H9 (cell line): ENCODE data around the gene BMP7. TPM values are rescaled to one million over a fixed set of nuclear protein-coding genes. Genes with fewer than 3 reads are reported as not detected.

Source experiments
- DNase-seq: peaks from one replicate; pipeline ENCODE4 v3.0.0-alpha.2; 2017
- H2AFZ ChIP-seq: one replicate; pipeline ENCODE4 v1.6.1; 2013; ENCODE audit warnings: mild to moderate bottlenecking, low read length, control low read depth, moderate library complexity
- H2AK5ac ChIP-seq: 2 replicates; pipeline ENCODE4 v1.6.1; 2013; ENCODE audit warnings: low read length, control low read depth, mixed read lengths; ENCODE audit not compliant: insufficient read length
- H2BK120ac ChIP-seq: one replicate; pipeline ENCODE4 v1.6.1; 2013; ENCODE audit warnings: low read depth, mild to moderate bottlenecking, low read length, control low read depth, inconsistent platforms; ENCODE audit not compliant: poor library complexity, severe bottlenecking
- H2BK12ac ChIP-seq: 2 replicates; pipeline ENCODE4 v1.6.1; 2013; ENCODE audit warnings: low read length, control low read depth, mixed read lengths, low read depth; ENCODE audit not compliant: insufficient read length
- H2BK15ac ChIP-seq: 2 replicates; pipeline ENCODE4 v1.6.1; 2013; ENCODE audit warnings: low read depth, low read length, control low read depth
- H2BK20ac ChIP-seq: one replicate; pipeline ENCODE4 v1.6.1; 2013; ENCODE audit warnings: low read depth, mild to moderate bottlenecking, low read length, control low read depth, inconsistent platforms; ENCODE audit not compliant: poor library complexity, severe bottlenecking
- H2BK5ac ChIP-seq: 2 replicates; pipeline ENCODE4 v1.6.1; 2013; ENCODE audit warnings: low read length, control low read depth, mixed read lengths; ENCODE audit not compliant: insufficient read length
- H3K14ac ChIP-seq: 2 replicates; pipeline ENCODE4 v1.6.1; 2013; ENCODE audit warnings: low read length, control low read depth; ENCODE audit not compliant: insufficient read depth
- H3K18ac ChIP-seq: 2 replicates; pipeline ENCODE4 v1.6.1; 2013; ENCODE audit warnings: low read depth, mild to moderate bottlenecking, mixed read lengths, low read length, control low read depth; ENCODE audit not compliant: insufficient read length
- H3K23ac ChIP-seq: 2 replicates; pipeline ENCODE4 v1.6.1; 2013; ENCODE audit warnings: low read length, control low read depth, mixed read lengths, low read depth; ENCODE audit not compliant: insufficient read length
- H3K23me2 ChIP-seq: 2 replicates; pipeline ENCODE4 v1.6.1; 2013; ENCODE audit warnings: low read depth, mild to moderate bottlenecking, mixed read lengths, low read length, control low read depth; ENCODE audit not compliant: insufficient read length, poor library complexity, severe bottlenecking
- H3K27ac ChIP-seq: 2 replicates; pipeline ENCODE4 v1.5.1; 2013; ENCODE audit warnings: low read length, control low read depth, mixed read lengths, low read depth; ENCODE audit not compliant: insufficient read length
- H3K27me3 ChIP-seq: 2 replicates; pipeline ENCODE4 v1.6.1; 2013; ENCODE audit warnings: low read length, control low read depth, inconsistent platforms; ENCODE audit not compliant: insufficient read depth
- H3K4ac ChIP-seq: 2 replicates; pipeline ENCODE4 v1.6.1; 2013; ENCODE audit warnings: low read depth, mild to moderate bottlenecking, control low read depth, inconsistent platforms, low read length, moderate library complexity
- H3K4me1 ChIP-seq: 2 replicates; pipeline ENCODE4 v1.6.1; 2013; ENCODE audit warnings: low read length, control low read depth, inconsistent platforms; ENCODE audit not compliant: insufficient read depth
- H3K4me2 ChIP-seq: 2 replicates; pipeline ENCODE4 v1.6.1; 2013; ENCODE audit warnings: low read length, control low read depth, mixed read lengths; ENCODE audit not compliant: insufficient read length, insufficient read depth
- H3K56ac ChIP-seq: 2 replicates; pipeline ENCODE4 v1.6.1; 2013; ENCODE audit warnings: low read depth, mild to moderate bottlenecking, mixed read lengths, low read length, control low read depth; ENCODE audit not compliant: insufficient read length
- H3K79me1 ChIP-seq: 2 replicates; pipeline ENCODE4 v1.6.1; 2013; ENCODE audit warnings: low read depth, mild to moderate bottlenecking, moderate library complexity, low read length, control low read depth, inconsistent platforms; ENCODE audit not compliant: insufficient read depth, poor library complexity, severe bottlenecking
- H3K79me2 ChIP-seq: 2 replicates; pipeline ENCODE4 v1.6.1; 2013; ENCODE audit warnings: low read length, control low read depth, inconsistent platforms; ENCODE audit not compliant: insufficient read depth
- H3K9ac ChIP-seq: 2 replicates; pipeline ENCODE4 v1.6.1; 2013; ENCODE audit warnings: low read length, control low read depth, mixed read lengths; ENCODE audit not compliant: insufficient read length; ENCODE audit errors: extremely low read depth
- H3K9me3 ChIP-seq: one replicate; pipeline ENCODE4 v1.6.1; 2013; ENCODE audit warnings: low read depth, low read length, inconsistent platforms; ENCODE audit not compliant: control insufficient read depth
- H3T11ph ChIP-seq: one replicate; pipeline ENCODE4 v1.6.1; 2013; ENCODE audit warnings: mild to moderate bottlenecking, low read length, control low read depth, inconsistent platforms
- H4K20me1 ChIP-seq: one replicate; pipeline ENCODE4 v1.6.1; 2013; ENCODE audit not compliant: control insufficient read depth, insufficient read length, insufficient read depth
- H4K5ac ChIP-seq: 2 replicates; pipeline ENCODE4 v1.6.1; 2013; ENCODE audit warnings: low read depth, mild to moderate bottlenecking, mixed read lengths, low read length, control low read depth; ENCODE audit not compliant: insufficient read length
- H4K8ac ChIP-seq: replicated peaks from 2 replicates; pipeline ENCODE4 v1.6.1; 2013; ENCODE audit warnings: low read length, control low read depth, mixed read lengths, low read depth; ENCODE audit not compliant: insufficient read length
- H4K91ac ChIP-seq: 2 replicates; pipeline ENCODE4 v1.6.1; 2013; ENCODE audit warnings: low read depth, mild to moderate bottlenecking, moderate library complexity, mixed read lengths, low read length, control low read depth; ENCODE audit not compliant: insufficient read length
- H3K27ac Mint-ChIP-seq, 3 experiments: 2 replicates in 2 of 3; 3 replicates in 1 of 3; pipeline ENCODE4 v1.8.0; 2020 to 2021; ENCODE audit warnings: mixed read lengths in 3 of 3, mild to moderate bottlenecking in 1 of 3, moderate library complexity in 1 of 3
- H3K27me3 Mint-ChIP-seq: 2 replicates; pipeline ENCODE4 v1.8.0; 2021; ENCODE audit warnings: low read depth, mild to moderate bottlenecking, moderate library complexity, mixed read lengths
- H3K36me3 Mint-ChIP-seq, 3 experiments: 2 replicates in 2 of 3; 3 replicates in 1 of 3; pipeline ENCODE4 v1.8.0; 2020 to 2021; ENCODE audit warnings: low read depth in 3 of 3, mixed read lengths in 3 of 3; ENCODE audit not compliant: insufficient read depth in 1 of 3
- H3K4me1 Mint-ChIP-seq, 2 experiments: 2 replicates each; pipeline ENCODE4 v1.8.0; 2020; ENCODE audit warnings: mixed read lengths in 2 of 2
- H3K4me3 Mint-ChIP-seq, 2 experiments: 2 replicates in 1 of 2; 3 replicates in 1 of 2; pipeline ENCODE4 v1.8.0; 2020 to 2021; ENCODE audit warnings: mild to moderate bottlenecking in 2 of 2, mixed read lengths in 2 of 2, moderate library complexity in 1 of 2
- H3K9me3 Mint-ChIP-seq, 2 experiments: 2 replicates in 1 of 2; 3 replicates in 1 of 2; pipeline ENCODE4 v1.8.0; 2020; ENCODE audit warnings: mild to moderate bottlenecking in 2 of 2, mixed read lengths in 2 of 2, moderate library complexity in 1 of 2
- CTCF ChIP-seq: fragments of 200-600 bp; sonication (generic); conservative IDR thresholded peaks from 3 replicates; pipeline ENCODE4 v1.8.0; 2021; ENCODE audit warnings: antibody characterized with exemption, mild to moderate bottlenecking
- WGBS: extraction: QIAGEN DNeasy Blood & Tissue Kit; methylation state at CpG from one replicate; pipeline ENCODE4 v1.1.7; 2013; ENCODE audit warnings: missing lambda C conversion rate, low lambda C conversion rate, mixed read lengths; ENCODE audit not compliant: insufficient read length; ENCODE audit errors: extremely low coverage; 5-methylcytosine and 5-hydroxymethylcytosine counted together
- total RNA-seq: library from RNA; stranded (reverse); gene quantifications from 2 replicates; pipeline ENCODE4 v1.2.1, GENCODE V29; 2021

The BMP7 gene
- total RNA-seq, 1 experiment from 2014 or later: 17.7 TPM

DNA sequence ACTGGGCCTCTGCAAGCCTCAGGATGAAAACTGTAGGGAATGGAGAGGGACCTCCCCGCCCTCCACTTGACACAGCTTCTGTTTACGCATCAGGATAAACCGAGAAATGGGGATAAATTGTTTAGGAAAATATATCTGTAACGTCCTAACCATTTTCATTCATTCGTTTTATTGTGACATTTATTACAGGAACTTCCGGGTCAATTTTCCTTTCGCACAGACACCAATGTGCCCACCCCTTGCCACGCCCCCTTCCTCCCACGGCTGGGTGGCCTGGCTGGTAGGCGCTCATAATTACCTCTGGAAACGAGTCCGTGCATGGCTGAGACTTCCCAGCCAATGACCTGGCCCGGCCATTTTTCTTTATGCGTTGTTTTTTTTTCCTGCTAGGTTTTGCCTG, 96.1 kb downstream of the BMP7 start:
- Mint-ChIP-seq H3K27ac (0 out of 7 replicates have a peak overlapping the region, but pooled peaks of 1 of the 3 experiments have one; percentile 33), H3K27me3 (no peaks in the 10 kb centered on the region; the same call in 1 of the 2 replicates), H3K36me3 (peaks cover 5 to 19% (median 19%) of the 10 kb centered on the region in 3 experiments; a peak in 6 of 7 replicates), H3K4me1 (peaks cover 10 to 13% of the 10 kb centered on the region in 2 experiments), H3K9me3 (no peaks in the 10 kb centered on the region; a peak in 1 of 5 replicates), H3K4me3 (no peak overlapping the region)
- no peak overlapping the region for H2AK5ac ChIP-seq
- no CpG with 5 or more reads among the region's 14 CpGs for WGBS
- no peak overlapping the region for H3K56ac ChIP-seq
- no peaks in the 10 kb centered on the region for H3K79me2 ChIP-seq
- no peak overlapping the region for H2BK12ac ChIP-seq
- no peak overlapping the region for H2BK120ac ChIP-seq
- H3K9ac ChIP-seq: no peak overlapping the region
- no peak overlapping the region for H3K27ac ChIP-seq
- H4K20me1 ChIP-seq: no peaks in the 10 kb centered on the region
- H4K91ac ChIP-seq: no peak overlapping the region
- no peaks in the 10 kb centered on the region for H3K27me3 ChIP-seq
- no peak overlapping the region for H3K4ac ChIP-seq
- no peak overlapping the region for H2BK5ac ChIP-seq
- H3K14ac ChIP-seq: no peak overlapping the region
- no peak for DNase-seq
- no peak overlapping the region for H4K5ac ChIP-seq
- H3K79me1 ChIP-seq: no peaks in the 10 kb centered on the region
- H3K4me1 ChIP-seq: no peaks in the 10 kb centered on the region
- H3K23me2 ChIP-seq: no peaks in the 10 kb centered on the region
- H3K4me2 ChIP-seq: no peak overlapping the region
- H2BK15ac ChIP-seq: no peak overlapping the region
- no peak overlapping the region for H3K18ac ChIP-seq
- no peak overlapping the region for H3K23ac ChIP-seq
- H2BK20ac ChIP-seq: no peak overlapping the region
- TF ChIP-seq CTCF: no peak
- no peak overlapping the region for H3T11ph ChIP-seq
- no peak overlapping the region for H2AFZ ChIP-seq
- H4K8ac ChIP-seq: no peak overlapping the region
- H3K9me3 ChIP-seq: no peaks in the 10 kb centered on the region
